K562 (cell line): ENCODE data around the gene MLH3. TPM values are rescaled to one million over a fixed set of nuclear protein-coding genes. Genes with fewer than 3 reads are reported as not detected.

ENCODE experiments used
- ARID2 ChIP-seq: fragments of 450-650 bp; IDR thresholded peaks from 2 replicates; pipeline ENCODE4 v1.6.1; 2017; ENCODE audit warnings: antibody characterized with exemption, mild to moderate bottlenecking
- ARNT ChIP-seq, 2 experiments: fragments of 450-650 bp; IDR thresholded peaks; 2 replicates each; pipeline ENCODE4 v1.6.1; 2016; ENCODE audit warnings: mild to moderate bottlenecking in 1 of 2
- BRD4 ChIP-seq: fragments of 200-600 bp; sonication (generic); IDR thresholded peaks from 2 replicates; pipeline ENCODE4 v1.6.1; 2017; ENCODE audit warnings: inconsistent platforms
- BRD9 ChIP-seq: fragments of 450-650 bp; IDR thresholded peaks from 2 replicates; pipeline ENCODE4 v1.6.1; 2018; ENCODE audit warnings: low read depth; ENCODE audit not compliant: partially characterized antibody
- COPS2 ChIP-seq: fragments of 450-650 bp; conservative IDR thresholded peaks from 2 replicates; pipeline ENCODE4 v1.6.1; 2016; ENCODE audit warnings: mild to moderate bottlenecking, moderate library complexity
- DIDO1 ChIP-seq: fragments of 450-650 bp; IDR thresholded peaks from 2 replicates; pipeline ENCODE4 v1.6.1; 2016; ENCODE audit warnings: low read depth, missing biosample characterization, missing genetic modification characterization
- EP400 ChIP-seq: fragments of 450-650 bp; IDR thresholded peaks from 2 replicates; pipeline ENCODE4 v1.6.1; 2017; ENCODE audit warnings: antibody characterized with exemption, mild to moderate bottlenecking, moderate library complexity
- HDAC8 ChIP-seq: fragments of 450-650 bp; IDR thresholded peaks from 2 replicates; pipeline ENCODE4 v1.6.1; 2016; ENCODE audit warnings: mild to moderate bottlenecking, missing genetic modification characterization, moderate library complexity, missing compliant biosample characterization
- HLTF ChIP-seq: fragments of 450-650 bp; IDR thresholded peaks from 2 replicates; pipeline ENCODE4 v1.6.1; 2016
- HNRNPLL ChIP-seq: fragments of 200-400 bp; formaldehyde crosslinking; IDR thresholded peaks from 2 replicates; pipeline ENCODE4 v1.6.1; 2017; ENCODE audit warnings: low read length, low read depth, mild to moderate bottlenecking; ENCODE audit not compliant: poor library complexity, severe bottlenecking
- MEF2A ChIP-seq: IDR thresholded peaks from 2 replicates; pipeline ENCODE4 v1.6.1; 2011; ENCODE audit warnings: low read depth, mild to moderate bottlenecking, low read length, moderate library complexity; ENCODE audit not compliant: control insufficient read depth
- RB1 ChIP-seq: fragments of 450-650 bp; IDR thresholded peaks from 2 replicates; pipeline ENCODE4 v1.6.1; 2017; ENCODE audit warnings: low read depth, mild to moderate bottlenecking
- STAG1 ChIP-seq: sonication (generic); formaldehyde crosslinking; IDR thresholded peaks from 2 replicates; pipeline ENCODE4 v1.5.0; 2020; ENCODE audit warnings: missing genetic modification reagents, borderline replicate concordance
- STAT5B ChIP-seq: fragments of 250-450 bp; sonication (Bioruptor Pico); IDR thresholded peaks from 2 replicates; pipeline ENCODE4 v1.8.0; 2021; ENCODE audit warnings: mild to moderate bottlenecking, inconsistent platforms
- TBP ChIP-seq: optimal IDR thresholded peaks from 2 replicates; pipeline ENCODE3; 2011; ENCODE audit warnings: low read depth, low read length, improper control_type of control experiment
- ZBTB33 ChIP-seq: sonication (generic); formaldehyde crosslinking; IDR thresholded peaks from 2 replicates; pipeline ENCODE4 v1.8.1; 2023; ENCODE audit warnings: mild to moderate bottlenecking, missing genetic modification reagents
- ZNF436 ChIP-seq: fragments of 250-450, 450-650 bp; sonication (Bioruptor Pico); formaldehyde crosslinking; IDR thresholded peaks from 2 replicates; pipeline ENCODE4 v1.7.0; 2020; ENCODE audit warnings: mild to moderate bottlenecking
- ZNF518B ChIP-seq: fragments of 250-450 bp; sonication (Bioruptor Pico); IDR thresholded peaks from 2 replicates; pipeline ENCODE4 v1.5.0; 2021; ENCODE audit warnings: mild to moderate bottlenecking, moderate library complexity
- ZNF79 ChIP-seq: fragments of 250-450 bp; sonication (Bioruptor Pico); IDR thresholded peaks from 2 replicates; pipeline ENCODE4 v1.4.0; 2020; ENCODE audit warnings: low read depth, mild to moderate bottlenecking, moderate library complexity
- polyA plus RNA-seq, 8 experiments: library from polyadenylated mRNA; depleted of rRNA in 4 of 8; stranded (reverse) in 5 of 8; unstranded in 3 of 8; fragments of >200 nt; fragmentation: Nextera tagmentation in 2 of 8; fragmentation: Illumina TruSeq in 1 of 8; extraction: Ambion mirVana in 2 of 8; extraction: Trizol in 1 of 8; gene quantifications; 2 replicates each; pipeline versions ENCODE4 v1.2.1 to v1.2.3, GENCODE V29; 2011 to 2014; ENCODE audit warnings: inconsistent platforms in 1 of 8, missing spikeins in 1 of 8
- total RNA-seq, 7 experiments: library from RNA; depleted of rRNA in 6 of 7; stranded (reverse); fragments of >200 nt in 6 of 7; fragmentation: Illumina TruSeq in 2 of 7; extraction: Trizol in 2 of 7; gene quantifications; 2 replicates each; pipeline versions ENCODE4 v1.2.1 to v1.2.3, GENCODE V29; 2011 to 2021; ENCODE audit warnings: low replicate concordance in 1 of 7
- TF ChIP-seq, protein P1 (sequence below): sonication (generic); formaldehyde crosslinking; IDR thresholded peaks from 2 replicates; pipeline ENCODE4 v1.8.1; 2022; ENCODE audit warnings: missing genetic modification reagents
- TF ChIP-seq, protein P2 (sequence below): fragments of 250-450 bp; sonication (Bioruptor Pico); IDR thresholded peaks from 2 replicates; pipeline ENCODE4 v1.8.0; 2022; ENCODE audit warnings: inconsistent platforms, mild to moderate bottlenecking, moderate library complexity, borderline replicate concordance

Gene MLH3
- total and polyA plus RNA-seq, 9 of the 15 experiments (the other 6 are each of a cell fraction or from before 2014, with no cell fraction given): 5.9 to 15.3 (median 10.7) TPM

DNA sequence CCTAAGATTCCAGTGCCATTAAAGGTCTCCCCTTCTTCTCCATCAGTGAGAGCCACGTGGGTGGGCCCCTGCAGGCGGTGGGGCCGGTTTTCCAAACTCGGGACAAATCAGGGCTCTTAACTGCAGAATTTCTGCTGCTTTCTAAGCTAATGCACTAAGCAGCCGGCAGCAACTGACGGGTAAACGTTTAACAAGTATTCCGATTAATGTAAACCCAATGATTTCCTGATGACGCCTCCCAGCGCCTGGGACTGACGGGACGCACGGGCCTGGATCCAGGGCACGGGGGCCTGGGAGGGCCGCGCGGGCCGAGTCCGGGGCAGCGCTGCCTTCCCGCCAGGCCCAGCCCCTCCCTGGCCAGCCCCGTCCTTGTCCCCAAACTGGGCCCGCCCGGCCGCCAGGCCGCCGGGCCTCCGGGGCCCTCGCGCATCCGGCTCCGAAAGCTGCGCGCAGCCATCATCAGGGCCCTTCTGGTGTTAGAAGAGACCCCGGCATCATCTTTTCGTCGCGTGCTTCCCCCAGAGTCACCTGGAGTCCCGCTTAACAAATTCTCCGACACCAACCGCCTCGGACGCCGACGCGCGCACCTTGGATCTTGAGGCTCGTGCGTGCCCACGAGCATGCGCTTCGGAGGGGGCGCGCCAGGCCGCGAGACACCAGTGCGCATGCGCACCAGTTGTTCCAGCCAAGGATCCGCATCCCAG is at the start of gene MLH3 (continued):
- TF ChIP-seq ZNF518B: no peak
- no peak for TF ChIP-seq STAG1 (CRISPR knock-in tag)
- no peak for TF ChIP-seq COPS2
- TF ChIP-seq, protein P1, sequence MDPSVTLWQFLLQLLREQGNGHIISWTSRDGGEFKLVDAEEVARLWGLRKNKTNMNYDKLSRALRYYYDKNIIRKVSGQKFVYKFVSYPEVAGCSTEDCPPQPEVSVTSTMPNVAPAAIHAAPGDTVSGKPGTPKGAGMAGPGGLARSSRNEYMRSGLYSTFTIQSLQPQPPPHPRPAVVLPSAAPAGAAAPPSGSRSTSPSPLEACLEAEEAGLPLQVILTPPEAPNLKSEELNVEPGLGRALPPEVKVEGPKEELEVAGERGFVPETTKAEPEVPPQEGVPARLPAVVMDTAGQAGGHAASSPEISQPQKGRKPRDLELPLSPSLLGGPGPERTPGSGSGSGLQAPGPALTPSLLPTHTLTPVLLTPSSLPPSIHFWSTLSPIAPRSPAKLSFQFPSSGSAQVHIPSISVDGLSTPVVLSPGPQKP: no peak
- 0 out of 2 replicates have a peak, but pooled peaks have one; percentile 63 for TF ChIP-seq BRD4
- TF ChIP-seq HLTF: no peak
- no peak for TF ChIP-seq ARNT (IDR thresholded peaks at IDR 0.05)
- no peak for TF ChIP-seq ZBTB33 (CRISPR knock-in tag)
- TF ChIP-seq, protein P2, sequence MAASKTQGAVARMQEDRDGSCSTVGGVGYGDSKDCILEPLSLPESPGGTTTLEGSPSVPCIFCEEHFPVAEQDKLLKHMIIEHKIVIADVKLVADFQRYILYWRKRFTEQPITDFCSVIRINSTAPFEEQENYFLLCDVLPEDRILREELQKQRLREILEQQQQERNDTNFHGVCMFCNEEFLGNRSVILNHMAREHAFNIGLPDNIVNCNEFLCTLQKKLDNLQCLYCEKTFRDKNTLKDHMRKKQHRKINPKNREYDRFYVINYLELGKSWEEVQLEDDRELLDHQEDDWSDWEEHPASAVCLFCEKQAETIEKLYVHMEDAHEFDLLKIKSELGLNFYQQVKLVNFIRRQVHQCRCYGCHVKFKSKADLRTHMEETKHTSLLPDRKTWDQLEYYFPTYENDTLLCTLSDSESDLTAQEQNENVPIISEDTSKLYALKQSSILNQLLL (CRISPR knock-in tag): no peak
- TF ChIP-seq HNRNPLL: peak; percentile 17
- no peak for TF ChIP-seq STAT5B (CRISPR knock-in tag)
- no peak for TF ChIP-seq ZNF79 (CRISPR knock-in tag)
- TF ChIP-seq BRD9: no peak
- TF ChIP-seq RB1: peak; percentile 56
- no peak for TF ChIP-seq DIDO1 (tag)
- no peak for TF ChIP-seq ARID2
- peak; percentile 51; the same call in 1 of the 2 replicates for TF ChIP-seq EP400
- peak; percentile 49; the same call in 1 of the 2 replicates for TF ChIP-seq HDAC8 (tag)
- no peak for TF ChIP-seq ZNF436 (CRISPR knock-in tag)
- TF ChIP-seq TBP: peak; percentile 28
- no peak for TF ChIP-seq MEF2A
